Caki2 (cell line): ENCODE data around the gene AATK. TPM values are rescaled to one million over a fixed set of nuclear protein-coding genes. Genes with fewer than 3 reads are reported as not detected.

Experiments used
- DNase-seq: peaks from one replicate; pipeline ENCODE4 v3.0.0-alpha.2; 2015; ENCODE audit warnings: low read depth
- in situ Hi-C: cut with HindIII; loops from 2 replicates; pipeline ENCODE4 v1.10.0; 2016; ENCODE audit warnings: low sequenced_read_pairs, low pct_unique_long_range_greater_than_20kb, mixed read lengths
- total RNA-seq: library from RNA; depleted of rRNA; stranded (reverse); fragments of >200 nt; shearing (Covaris generic); gene quantifications from 2 replicates; pipeline ENCODE4 v1.2.3, GENCODE V29; 2014; ENCODE audit warnings: low replicate concordance

AATK gene
- total RNA-seq, 1 experiment from 2014 or later, result 2.1 TPM

GRCh38 chr17:81187586-81188490 is 21.8 kb upstream of the AATK start:
- in situ Hi-C loops, result no loop called here
- no peak for DNase-seq

GRCh38 chr17:81187120-81187519 is 21.1 kb upstream of the AATK start:
- in situ Hi-C loops, result no loop called here
- DNase-seq, result no peak

GRCh38 chr17:81186203-81186602 is 20.2 kb upstream of the AATK start:
- in situ Hi-C loops, result no loop called here

GRCh38 chr17:81184555-81184954 is 18.5 kb upstream of the AATK start:
- DNase-seq, result no peak
- in situ Hi-C loops, result no loop called here

More at GRCh38 chr17:81186203-81186602, 20.2 kb upstream of the AATK start:
- DNase-seq, result no peak

- DNase-seq, result no peak
- in situ Hi-C loops, result no loop called here
These were observed 17.8 kb upstream of the AATK start for GRCh38 chr17:81183807-81184206.

- in situ Hi-C loops, result no loop called here
- DNase-seq, result no peak
These were observed 17.3 kb upstream of the AATK start for GRCh38 chr17:81183316-81183715.

- no peak for DNase-seq
- in situ Hi-C loops, result no loop called here
These were observed 16.6 kb upstream of the AATK start for GRCh38 chr17:81182596-81182995.

GRCh38 chr17:81181811-81182185 is 15.8 kb upstream of the AATK start:
- in situ Hi-C loops, result no loop called here
- no peak for DNase-seq

GRCh38 chr17:81180836-81181810 is 15.1 kb upstream of the AATK start:
- in situ Hi-C loops, result no loop called here

GRCh38 chr17:81179861-81180260 is 13.8 kb upstream of the AATK start:
- in situ Hi-C loops, result no loop called here
- DNase-seq, result no peak

More at GRCh38 chr17:81180836-81181810, 15.1 kb upstream of the AATK start:
- no peak for DNase-seq

GRCh38 chr17:81179220-81179619 is 13.2 kb upstream of the AATK start:
- in situ Hi-C loops, result no loop called here

GRCh38 chr17:81178136-81179091 is 12.4 kb upstream of the AATK start:
- DNase-seq, result no peak
- in situ Hi-C loops, result no loop called here

More at GRCh38 chr17:81179220-81179619, 13.2 kb upstream of the AATK start:
- no peak for DNase-seq

- no peak for DNase-seq
- in situ Hi-C loops, result no loop called here
These were observed 10.6 kb upstream of the AATK start for GRCh38 chr17:81176666-81177065.

- in situ Hi-C loops, result no loop called here
- DNase-seq, result no peak
These were observed 7.7 kb upstream of the AATK start for GRCh38 chr17:81173762-81174155.

- DNase-seq, result no peak
- in situ Hi-C loops, result no loop called here
These were observed 7.2 kb upstream of the AATK start for GRCh38 chr17:81173052-81173761.

GRCh38 chr17:81171941-81172340 is 5.9 kb upstream of the AATK start:
- in situ Hi-C loops, result no loop called here
- no peak for DNase-seq

GRCh38 chr17:81170727-81171494 is 4.9 kb upstream of the AATK start:
- in situ Hi-C loops, result no loop called here
- no peak for DNase-seq
